Glomerular visceral epithelial cell (primary cell): ENCODE results near the gene SUSD2.
"Not testable (repeated sequence)": the region's sequence is repeated elsewhere in the genome, so short reads cannot be mapped to it uniquely, and the experiment has no call there.

ENCODE experiments used
- DNase-seq: peaks from one replicate; pipeline ENCODE4 v3.0.0-alpha.2; 2016; ENCODE audit errors: extremely low spot score

The SUSD2 gene, protein sequence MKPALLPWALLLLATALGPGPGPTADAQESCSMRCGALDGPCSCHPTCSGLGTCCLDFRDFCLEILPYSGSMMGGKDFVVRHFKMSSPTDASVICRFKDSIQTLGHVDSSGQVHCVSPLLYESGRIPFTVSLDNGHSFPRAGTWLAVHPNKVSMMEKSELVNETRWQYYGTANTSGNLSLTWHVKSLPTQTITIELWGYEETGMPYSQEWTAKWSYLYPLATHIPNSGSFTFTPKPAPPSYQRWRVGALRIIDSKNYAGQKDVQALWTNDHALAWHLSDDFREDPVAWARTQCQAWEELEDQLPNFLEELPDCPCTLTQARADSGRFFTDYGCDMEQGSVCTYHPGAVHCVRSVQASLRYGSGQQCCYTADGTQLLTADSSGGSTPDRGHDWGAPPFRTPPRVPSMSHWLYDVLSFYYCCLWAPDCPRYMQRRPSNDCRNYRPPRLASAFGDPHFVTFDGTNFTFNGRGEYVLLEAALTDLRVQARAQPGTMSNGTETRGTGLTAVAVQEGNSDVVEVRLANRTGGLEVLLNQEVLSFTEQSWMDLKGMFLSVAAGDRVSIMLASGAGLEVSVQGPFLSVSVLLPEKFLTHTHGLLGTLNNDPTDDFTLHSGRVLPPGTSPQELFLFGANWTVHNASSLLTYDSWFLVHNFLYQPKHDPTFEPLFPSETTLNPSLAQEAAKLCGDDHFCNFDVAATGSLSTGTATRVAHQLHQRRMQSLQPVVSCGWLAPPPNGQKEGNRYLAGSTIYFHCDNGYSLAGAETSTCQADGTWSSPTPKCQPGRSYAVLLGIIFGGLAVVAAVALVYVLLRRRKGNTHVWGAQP

GRCh38 chr22:24181088-24181995 lies at the start of gene SUSD2:
Gene SUSD2 (plus strand): TSS chr22:24181487. CDS start chr22:24181520, 33 bp downstream.
- DNase-seq, result no peak

- DNase-seq, result no peak
Observed at GRCh38 chr22:24133187-24133965, 47.9 kb upstream of the SUSD2 start.

- DNase-seq, result no peak
Observed at GRCh38 chr22:24134090-24134846, 47.0 kb upstream of the SUSD2 start.

DNA sequence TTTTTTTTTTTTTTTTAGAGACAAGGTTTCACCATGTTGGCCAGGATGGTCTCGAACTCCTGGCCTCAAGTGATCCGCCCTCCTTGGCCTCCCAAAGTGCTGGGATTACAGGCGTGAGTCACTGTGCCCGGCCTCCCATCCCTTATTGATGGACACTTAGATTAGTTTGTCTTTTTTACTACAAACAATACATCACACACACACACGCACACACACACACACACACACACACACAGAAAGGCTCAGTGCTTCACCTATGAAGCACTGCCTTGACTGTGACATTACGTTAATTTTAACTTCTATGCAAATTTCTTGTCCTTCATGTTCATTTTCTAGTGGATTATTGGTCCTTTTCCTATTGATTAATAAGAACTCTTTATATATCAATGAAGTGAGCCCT lies 44.8 kb upstream of the SUSD2 start:
- not testable (repeated sequence) for DNase-seq

- no peak for DNase-seq
Observed at GRCh38 chr22:24137595-24137994, 43.7 kb upstream of the SUSD2 start.

- no peak for DNase-seq
Observed at GRCh38 chr22:24138649-24139420, 42.5 kb upstream of the SUSD2 start.

DNA sequence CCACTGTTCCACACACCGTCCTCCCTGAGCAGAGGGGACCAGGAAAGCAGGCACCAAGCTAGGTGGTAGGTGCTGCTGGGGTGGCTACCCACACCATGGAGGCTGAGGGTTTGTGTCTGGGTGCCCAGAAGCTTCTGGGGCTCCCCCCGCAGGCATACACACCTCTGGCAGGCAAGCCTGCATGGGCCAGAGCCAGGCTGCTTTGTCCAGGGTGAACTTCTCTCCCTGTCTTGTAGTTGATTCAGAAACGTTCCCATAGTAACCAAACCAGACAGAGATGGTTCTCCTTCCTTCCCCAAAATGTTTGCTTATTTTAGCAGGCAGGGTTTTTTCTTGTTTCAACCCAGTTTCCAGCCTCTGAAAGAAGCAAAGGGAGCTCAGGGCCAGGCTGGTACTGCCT lies 40.9 kb upstream of the SUSD2 start:
- DNase-seq, result no peak

DNA sequence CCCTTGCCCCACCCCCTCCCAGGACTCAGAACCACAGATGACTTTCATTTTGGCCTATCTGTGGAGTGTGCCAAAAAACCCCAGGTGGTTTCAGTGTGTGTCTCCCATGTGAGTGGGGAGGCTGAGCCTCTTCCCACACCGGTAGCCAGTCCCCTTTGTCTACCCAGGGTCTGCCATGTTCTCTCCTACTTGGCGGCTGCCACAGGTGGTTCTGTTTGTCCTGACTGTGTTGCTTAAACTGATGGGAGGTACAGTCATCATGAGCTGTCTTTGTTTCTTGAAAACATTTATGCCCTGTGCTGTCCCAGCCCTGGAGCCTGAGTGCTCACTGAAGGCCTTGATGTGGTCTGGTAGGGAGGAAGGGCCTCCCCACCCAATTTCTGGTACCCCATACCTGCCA lies 39.7 kb upstream of the SUSD2 start:
- DNase-seq, result no peak

DNA sequence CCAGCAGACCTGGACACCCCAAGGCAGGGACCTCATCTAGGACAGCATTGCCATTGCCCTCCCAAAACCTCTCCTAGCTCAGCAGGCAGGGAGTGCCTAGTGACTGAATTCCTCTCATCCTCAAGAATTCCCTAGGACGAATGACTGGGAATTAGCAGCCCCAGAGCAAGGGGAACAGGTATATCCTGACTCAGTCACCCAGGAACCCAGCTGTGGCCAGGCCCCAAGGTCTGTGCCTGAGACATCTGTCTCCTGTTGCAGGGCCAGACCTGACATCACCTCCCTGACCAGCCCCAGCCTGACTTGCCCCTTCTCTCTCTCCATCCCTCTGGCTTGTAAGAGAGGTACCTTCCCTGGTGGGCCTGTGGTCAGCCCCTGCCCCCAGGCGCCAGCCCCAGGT lies 39.0 kb upstream of the SUSD2 start:
- DNase-seq, result no peak

DNA sequence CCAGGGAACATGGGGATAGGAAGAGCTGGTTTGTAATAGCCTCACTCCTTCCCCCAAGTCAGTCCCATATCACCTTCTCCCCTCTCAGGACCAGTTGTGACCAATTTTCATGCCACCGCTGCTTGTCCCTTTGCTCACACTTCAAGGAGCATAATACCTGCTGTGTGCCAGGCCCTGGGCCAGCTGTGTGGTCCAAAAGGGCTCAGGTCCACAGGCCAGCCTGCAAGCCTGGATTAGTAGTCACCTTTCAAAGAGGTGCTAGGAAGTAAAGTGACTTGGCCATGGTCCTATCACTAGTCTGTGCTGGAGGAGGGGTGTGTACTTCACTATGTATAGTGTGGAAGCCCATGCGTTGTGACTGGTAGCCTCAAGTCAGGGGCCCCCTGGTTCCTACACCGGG lies 38.5 kb upstream of the SUSD2 start:
- DNase-seq, result no peak

DNA sequence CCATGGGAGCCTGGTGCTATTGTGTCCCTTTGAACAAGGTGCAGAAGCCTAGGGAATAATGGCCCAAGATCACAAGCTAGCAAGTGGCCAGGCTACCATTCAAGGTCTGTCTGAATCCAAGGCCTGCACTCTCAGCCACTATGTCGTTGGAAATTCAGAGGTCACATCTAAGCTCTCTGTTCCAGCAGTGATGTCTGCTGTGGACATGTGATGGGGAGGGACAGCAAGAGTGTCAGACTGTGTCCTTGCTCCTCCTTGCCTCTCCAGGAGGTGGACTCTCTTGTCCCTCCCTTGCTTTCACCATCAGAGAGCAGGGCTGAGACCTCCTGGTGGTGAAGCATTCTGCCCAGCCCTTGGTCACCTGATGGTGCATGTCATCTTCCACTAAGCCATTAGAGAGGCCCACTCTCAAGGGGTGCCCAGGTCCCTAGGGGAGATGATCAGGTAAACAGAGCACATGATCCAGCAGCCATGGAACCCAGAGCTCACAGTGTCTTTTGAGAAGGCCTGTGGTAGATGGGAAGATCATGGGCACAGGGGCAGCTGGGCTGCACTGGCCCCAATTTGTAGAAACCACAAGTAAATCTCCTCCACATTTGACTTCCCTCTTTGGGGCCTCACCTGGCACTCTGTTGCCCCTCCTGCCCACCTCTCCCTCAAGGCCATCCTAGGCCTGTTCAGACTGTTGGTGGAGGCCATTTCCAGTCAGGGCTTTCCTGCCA lies 37.1 kb upstream of the SUSD2 start:
- no peak for DNase-seq

DNA sequence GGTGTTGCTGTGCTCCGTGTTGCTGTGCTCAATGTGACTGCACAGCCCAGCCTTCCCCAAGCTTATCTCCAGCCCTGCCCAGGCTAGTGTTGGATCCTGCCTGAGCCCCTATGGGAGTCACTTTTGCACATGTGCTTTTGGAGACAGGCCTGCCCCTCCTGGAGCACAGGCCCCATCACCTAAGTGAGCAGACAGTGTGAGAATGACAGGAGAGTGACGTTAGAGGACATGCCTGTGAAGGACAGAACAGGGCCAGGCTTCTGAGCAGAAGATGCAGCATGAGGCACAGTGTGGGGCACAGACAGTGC lies 36.6 kb upstream of the SUSD2 start:
- no peak for DNase-seq

- DNase-seq, result no peak
Observed at GRCh38 chr22:24145446-24146193, 35.7 kb upstream of the SUSD2 start.

DNA sequence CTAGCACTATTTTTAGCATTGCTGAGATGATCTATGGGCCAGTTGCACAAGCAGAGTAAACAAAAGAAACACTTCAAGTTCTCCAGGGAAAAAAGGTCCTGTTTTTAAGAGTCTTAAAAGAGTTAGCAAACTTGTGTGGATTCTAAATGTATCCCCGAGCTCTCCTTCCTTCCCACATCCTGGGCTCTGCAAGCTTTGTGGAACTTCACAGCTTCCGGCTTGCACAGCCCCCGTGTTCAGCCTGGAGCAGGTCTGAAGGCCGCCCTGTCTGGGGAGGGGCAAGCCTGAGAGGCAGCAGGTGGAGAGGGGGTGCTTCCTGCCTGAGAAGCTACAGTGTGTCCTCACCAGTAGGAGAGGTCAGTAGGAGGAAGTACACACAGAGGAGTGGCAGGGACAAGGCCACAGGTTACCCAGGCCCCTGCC lies 35.1 kb upstream of the SUSD2 start:
- peak; percentile 42 for DNase-seq

- peak; percentile 58 for DNase-seq
Observed at GRCh38 chr22:24146791-24147353, 34.4 kb upstream of the SUSD2 start.

- no peak for DNase-seq
Observed at GRCh38 chr22:24147666-24148065, 33.6 kb upstream of the SUSD2 start.

DNA sequence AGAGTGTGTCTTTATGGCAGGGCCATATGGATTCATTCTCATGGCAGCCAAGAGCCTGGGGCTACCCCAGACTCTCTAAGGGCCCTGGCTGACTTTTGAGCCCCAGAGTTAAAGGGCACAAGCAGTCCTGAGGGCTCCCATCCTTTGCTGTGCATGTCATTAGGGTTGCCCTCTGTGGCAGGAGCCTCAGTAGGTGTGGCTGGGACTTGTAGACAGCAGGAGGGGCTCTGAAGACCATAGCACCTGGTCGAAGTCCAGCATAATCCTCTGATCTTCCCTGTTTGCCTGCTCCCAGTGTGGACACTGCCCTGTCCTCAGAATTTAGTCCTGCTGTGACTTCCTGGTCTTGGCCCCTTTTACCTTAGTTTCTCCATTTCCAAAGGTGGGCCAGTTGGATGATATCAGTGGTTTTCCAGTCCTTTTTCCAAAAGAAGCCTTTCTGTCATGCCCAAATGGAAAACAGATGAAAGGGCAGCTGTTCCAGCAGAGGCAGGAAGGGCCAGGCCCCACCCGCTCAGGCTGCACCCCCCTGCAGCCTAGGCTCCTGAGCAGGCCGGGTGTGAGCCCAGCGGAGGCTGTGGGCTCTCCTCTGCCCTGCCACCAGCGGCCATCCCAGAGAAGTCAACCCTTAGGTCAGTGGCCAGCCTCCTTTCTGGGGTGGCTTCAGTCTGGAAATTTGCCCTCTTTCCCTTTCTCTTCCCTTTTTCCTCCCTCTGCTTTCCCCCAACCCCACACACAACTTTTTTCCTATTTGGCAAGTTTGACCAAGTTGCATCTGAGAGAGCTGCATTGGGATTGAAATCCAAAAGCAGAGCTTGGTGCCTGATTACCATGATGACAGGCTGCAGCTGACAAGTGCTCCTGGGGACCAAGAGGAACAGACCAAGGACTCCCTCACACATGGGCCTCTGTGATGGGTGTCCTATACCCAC lies 32.8 kb upstream of the SUSD2 start:
- DNase-seq, result no peak
